GM19372 (cell line): ENCODE data around the gene RNF157.
A peak's percentile ranks its signal among the peaks of the same experiment; 100 is the strongest.

Source experiments
- ATAC-seq: cut with Tn5 transposase; IDR thresholded peaks from one replicate; pipeline ENCODE4 v1.9.1; 2021; ENCODE audit warnings: mild to moderate bottlenecking, low read depth, moderate library complexity; ENCODE audit not compliant: unreplicated experiment

The RNF157 gene

DNA sequence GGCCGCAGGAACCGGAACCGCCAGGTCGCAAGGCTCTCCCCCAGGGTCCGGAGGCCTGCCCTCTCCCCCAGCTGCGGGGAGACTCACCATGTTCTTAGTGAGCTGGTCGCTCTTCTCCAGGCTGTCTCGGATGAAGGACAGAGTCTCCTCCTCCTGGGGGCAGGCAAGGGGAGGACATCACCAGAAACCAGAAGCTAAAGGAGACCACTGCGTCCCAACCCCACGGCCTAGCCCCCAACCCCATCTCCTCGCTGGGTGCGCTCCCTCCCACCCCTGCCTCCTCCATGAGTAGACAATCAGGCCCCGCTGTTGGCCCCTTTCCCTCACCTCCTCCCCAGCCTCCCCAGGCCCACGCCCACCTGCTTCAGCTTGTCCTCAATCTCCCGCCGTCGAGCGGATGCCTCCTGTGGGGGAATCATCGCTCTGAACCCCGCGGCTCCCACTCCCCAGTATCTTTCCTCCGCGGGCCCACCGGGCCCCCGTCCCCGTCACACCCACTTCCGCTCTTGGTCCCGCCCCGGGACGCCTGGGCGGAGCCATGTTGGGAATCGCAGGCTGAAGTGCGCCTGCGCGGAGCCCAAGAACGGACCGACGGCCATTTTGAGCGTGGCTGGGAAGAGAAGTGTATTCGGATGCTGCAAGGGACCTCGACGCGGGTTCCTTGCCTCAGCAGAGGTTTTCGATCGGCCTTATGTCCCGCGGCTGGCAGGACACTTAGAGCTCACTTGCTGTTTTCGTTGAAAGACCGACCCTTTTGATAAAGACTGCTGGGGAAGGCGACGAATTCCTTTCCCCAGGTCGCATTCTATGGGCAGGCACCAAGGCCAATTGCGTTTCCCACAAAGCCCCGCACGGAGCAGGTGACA is 136.8 kb downstream of the RNF157 start, which contains the start of gene EXOC7:
EXOC7 (minus strand) TSS at position 514 of the 866 bp plus-strand sequence; CDS start at position 419, 95 bp downstream.
- ATAC-seq: peak; percentile 85

DNA sequence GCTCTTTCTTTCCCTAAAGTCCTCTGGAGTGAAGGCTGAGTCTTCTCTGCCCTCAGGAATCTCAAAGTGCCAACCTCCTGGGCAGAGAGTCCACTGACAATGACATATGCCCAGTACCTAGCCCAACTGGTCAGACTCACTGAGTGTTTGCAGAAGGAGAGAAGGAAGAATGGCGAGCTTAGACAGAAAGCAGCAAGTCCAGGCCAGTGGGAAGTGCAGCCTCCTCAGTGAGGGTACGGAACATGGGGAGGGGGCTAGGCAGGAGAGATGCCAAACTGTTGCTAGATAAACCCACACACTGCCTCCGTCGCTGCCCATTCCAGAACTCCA is 137.4 kb downstream of the RNF157 start:
- no peak for ATAC-seq

DNA sequence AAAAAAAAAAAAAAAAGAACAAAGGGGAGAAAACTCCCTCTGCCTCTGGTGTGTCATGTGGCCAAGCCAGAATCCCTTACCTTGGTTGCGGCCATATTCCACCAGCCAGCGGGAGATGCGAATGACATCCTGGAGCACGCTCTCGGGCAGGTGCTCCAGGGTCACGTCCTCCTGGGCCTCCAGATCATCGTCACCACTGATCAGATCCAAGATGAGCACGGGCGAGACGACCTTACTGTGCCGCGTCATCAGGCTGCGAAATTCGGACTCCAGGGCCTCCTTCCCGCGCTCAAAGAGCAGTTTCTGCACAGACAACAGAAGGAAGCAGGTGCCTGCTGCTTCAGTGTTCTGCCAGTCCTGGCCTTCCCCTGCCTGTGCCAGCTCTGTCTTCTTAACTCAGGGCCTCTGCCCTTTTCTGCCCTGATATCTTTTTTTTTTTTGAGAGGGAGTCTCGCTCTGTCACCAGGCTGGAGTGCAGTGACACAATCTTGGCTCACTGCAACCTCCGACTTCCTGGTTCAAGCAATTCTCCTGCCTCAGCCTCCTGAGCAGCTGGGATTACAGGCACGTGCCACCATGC is 142.5 kb downstream of the RNF157 start:
- no peak for ATAC-seq

DNA sequence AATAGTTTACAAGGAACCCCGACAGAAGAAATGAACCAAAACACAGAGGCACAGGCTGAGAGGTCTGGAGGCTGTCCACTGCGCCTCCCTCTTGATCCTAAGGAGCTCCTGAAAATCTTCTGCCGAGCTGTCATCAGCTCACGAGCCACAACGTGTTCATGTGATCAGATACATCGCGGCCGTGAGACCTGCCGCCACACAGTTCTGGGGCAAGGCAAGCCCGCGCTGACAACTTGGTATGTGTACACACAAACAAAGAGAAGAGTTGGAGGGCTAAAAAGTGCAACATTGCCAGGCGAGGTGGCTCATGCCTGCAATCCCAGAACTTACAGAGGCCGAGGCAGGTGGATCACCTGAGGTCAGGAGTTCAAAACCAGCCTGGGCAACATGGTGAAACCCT is 144.3 kb downstream of the RNF157 start:
- ATAC-seq: no peak

DNA sequence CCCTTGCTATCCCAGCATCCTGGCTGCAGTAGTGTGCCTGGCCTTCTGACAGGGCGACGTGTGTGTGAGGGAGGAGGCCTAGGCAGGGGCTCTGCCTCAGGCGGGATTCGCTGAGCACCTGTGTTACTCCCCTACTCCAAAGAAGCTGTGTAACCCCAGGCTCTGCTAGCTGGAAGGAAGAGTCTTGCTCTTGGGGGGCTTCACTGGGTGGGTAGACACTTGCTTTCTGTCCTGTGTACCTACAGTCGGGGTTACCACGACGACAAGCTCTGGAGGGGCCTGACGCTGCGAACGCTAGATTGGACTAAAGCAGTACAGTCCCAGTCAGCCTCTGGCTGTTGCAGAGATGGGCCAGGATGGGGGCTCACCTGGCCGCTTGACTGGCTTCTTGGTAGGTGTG is 146.2 kb downstream of the RNF157 start:
- ATAC-seq: no peak

DNA sequence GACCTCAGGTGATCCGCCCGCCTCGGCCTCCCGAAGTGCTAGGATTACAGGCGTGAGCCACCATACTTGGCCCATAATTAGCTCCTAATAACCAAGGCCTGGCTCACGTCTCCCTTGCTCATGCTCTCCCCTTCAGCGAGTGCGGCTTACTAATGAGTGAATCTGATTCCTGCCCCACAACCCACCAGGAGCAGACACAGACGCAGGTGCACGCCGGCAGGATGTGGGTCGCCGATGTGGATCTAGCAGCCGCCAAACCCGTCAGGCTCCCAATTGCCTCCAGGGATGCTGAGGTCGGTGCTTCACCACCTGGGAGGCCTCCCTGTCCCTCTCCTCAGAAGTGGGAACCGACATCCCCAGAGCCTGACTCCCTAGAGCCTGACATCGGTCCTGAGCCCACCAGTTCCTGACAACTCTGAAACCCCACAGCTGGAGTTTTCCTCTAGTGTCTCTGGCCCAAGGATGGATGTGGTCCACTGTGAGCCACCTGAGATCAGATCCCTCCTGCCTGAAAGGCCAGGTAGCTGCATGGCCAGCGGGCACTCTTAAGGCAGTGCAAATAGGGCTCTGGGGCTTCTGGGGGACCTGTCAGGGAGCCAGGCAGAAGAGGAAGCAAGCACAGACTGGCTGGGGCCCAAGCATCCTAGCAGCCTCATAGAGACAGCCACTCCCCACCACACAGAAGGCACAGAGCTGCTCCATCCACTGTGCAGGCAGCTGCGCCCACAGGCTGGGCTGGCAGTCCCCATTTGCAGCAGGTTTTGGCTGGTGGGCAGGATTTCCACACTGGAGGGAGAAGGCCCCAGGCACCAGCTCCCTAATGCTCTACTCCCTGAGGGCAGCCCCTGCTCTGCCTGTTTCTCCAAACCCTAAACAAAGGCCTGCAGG is 147.5 kb downstream of the RNF157 start:
- no peak for ATAC-seq
